GM12891 (cell line): ENCODE measurements around the gene TJP3.

Experiments
- PAX5 ChIP-seq: IDR thresholded peaks from 2 replicates; pipeline ENCODE4 v1.6.1; 2011; ENCODE audit warnings: low read length, moderate library complexity, mild to moderate bottlenecking; ENCODE audit not compliant: insufficient read depth, severe bottlenecking
- POLR2A ChIP-seq: IDR thresholded peaks from 2 replicates; pipeline ENCODE4 v1.6.1; 2011; ENCODE audit warnings: low read depth, low read length, control low read depth
- POLR2AphosphoS5 ChIP-seq: IDR thresholded peaks from 2 replicates; pipeline ENCODE4 v1.6.1; 2011; ENCODE audit warnings: low read depth, low read length, control low read depth
- TAF1 ChIP-seq: IDR thresholded peaks from 2 replicates; pipeline ENCODE4 v1.6.1; 2011; ENCODE audit warnings: low read depth, low read length, control low read depth

- TF ChIP-seq TAF1 (no peak), POLR2A (no peak), PAX5 (no peak), POLR2AphosphoS5 (no peak)
Measured at GRCh38 chr19:3667037-3667638, 41.0 kb upstream of the TJP3 start.
